Esophagus muscularis mucosa (tissue), 4 donors: Measurements from ENCODE around the gene UVSSA. TPM values are rescaled to one million over a fixed set of nuclear protein-coding genes. Genes with fewer than 3 reads are reported as not detected.

ENCODE experiments used
- DNase-seq: peaks from one replicate; pipeline ENCODE4 v3.0.0-alpha.2; 2017; ENCODE audit errors: extremely low spot score
- H3K27ac ChIP-seq, 4 donors: fragments of 200-600 bp; sonication (generic); replicated peaks in 1 of 4; 1 replicate in 3 of 4; 2 replicates in 1 of 4; pipeline ENCODE4 v1.5.1; 2016 to 2019; ENCODE audit warnings: mild to moderate bottlenecking in 1 of 4
- H3K27me3 ChIP-seq, 4 donors: fragments of 200-600 bp; sonication (generic); one replicate each; pipeline versions ENCODE4 v1.5.1 to v1.6.0; 2016 to 2019
- H3K36me3 ChIP-seq, 4 donors: fragments of 200-600 bp; sonication (generic); one replicate each; pipeline ENCODE4 v1.5.1; 2016 to 2019
- H3K4me1 ChIP-seq, 4 donors: fragments of 200-600 bp; sonication (generic); one replicate each; pipeline ENCODE4 v1.5.1; 2016 to 2019
- H3K4me3 ChIP-seq, 4 donors: fragments of 200-600 bp; sonication (generic); 1 replicate in 2 of 4; 2 replicates in 2 of 4; pipeline ENCODE4 v1.5.1; 2016 to 2019; ENCODE audit warnings: mild to moderate bottlenecking in 4 of 4, moderate library complexity in 1 of 4
- H3K9me3 ChIP-seq, 4 donors: fragments of 200-600 bp; sonication (generic); 1 replicate in 3 of 4; 2 replicates in 1 of 4; pipeline ENCODE4 v1.5.1; 2016 to 2019
- CTCF ChIP-seq, 3 experiments: fragments of 200-600 bp in 2 of 3; fragments of 450-650 bp in 1 of 3; sonication (generic) in 2 of 3; IDR thresholded peaks; one replicate each; pipeline ENCODE4 v1.5.1; 2017 to 2019; ENCODE audit warnings: antibody characterized with exemption in 3 of 3, mild to moderate bottlenecking in 2 of 3, moderate library complexity in 1 of 3
- EP300 ChIP-seq: sonication (generic); formaldehyde crosslinking; IDR thresholded peaks from one replicate; pipeline ENCODE4 v1.6.1; 2017; ENCODE audit warnings: antibody characterized with exemption
- POLR2A ChIP-seq: fragments of 450-650 bp; IDR thresholded peaks from one replicate; pipeline ENCODE4 v1.6.1; 2017; ENCODE audit warnings: antibody characterized with exemption, moderate library complexity, mild to moderate bottlenecking, low read depth
- POLR2AphosphoS5 ChIP-seq, 2 donors: sonication (generic); formaldehyde crosslinking; IDR thresholded peaks; one replicate each; pipeline ENCODE4 v1.6.1; 2017; ENCODE audit warnings: antibody characterized with exemption in 2 of 2
- WGBS: methylation state at CpG from one replicate; pipeline ENCODE4 v1.1.5; 2018; 5-methylcytosine and 5-hydroxymethylcytosine counted together
- intact Hi-C: fragments of 100-400 bp; cut with DNase I; formaldehyde crosslinking; loops from one replicate; pipeline ENCODE4 v1.15.1; 2023
- total RNA-seq, 4 donors: library from RNA; depleted of rRNA; stranded (reverse); fragments of >200 nt; gene quantifications; one replicate each; pipeline versions ENCODE4 v1.1.0 to v1.2.1, GENCODE V29; 2016

Gene UVSSA
- total RNA-seq, result 10 to 100 TPM in 3 of 4 donors, 1 to 10 TPM in 1; 8.9 to 16.5 (median 13.1) TPM

DNA sequence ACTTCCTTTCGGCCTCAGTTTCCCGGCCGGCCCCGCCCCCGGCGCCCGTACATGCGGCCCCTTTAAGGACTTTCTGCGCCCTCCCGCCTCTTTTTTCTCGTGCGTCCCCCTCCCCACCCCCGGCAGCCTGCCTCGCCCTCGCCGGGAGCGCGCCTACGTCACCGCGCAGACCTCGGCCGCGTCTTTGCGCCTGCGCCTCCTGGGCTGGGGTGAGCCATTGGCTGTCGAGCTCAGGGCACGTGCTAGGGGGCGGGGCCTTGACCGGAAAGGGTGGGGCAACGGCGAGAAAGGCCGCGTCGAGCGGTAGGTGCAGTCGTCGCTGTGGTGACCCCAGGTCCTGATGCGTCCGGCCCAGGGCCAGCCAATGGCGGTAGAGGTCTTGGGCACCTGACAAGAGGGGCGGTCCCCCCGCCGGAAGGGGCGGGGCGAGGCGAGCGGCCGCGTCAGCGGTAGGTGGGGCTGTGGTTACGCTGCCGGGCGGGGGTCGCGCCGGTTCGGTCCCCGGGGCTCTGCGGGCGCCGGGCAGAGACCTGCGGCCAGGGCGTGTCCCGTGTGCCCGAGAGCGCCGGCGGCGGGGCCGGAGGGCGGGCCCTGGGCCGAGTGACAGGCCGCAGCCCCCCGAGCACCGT lies at the start of gene UVSSA:
Gene UVSSA, plus strand, starts transcription at position 428 of the 629 bp plus-strand sequence. CDS start 884 bp downstream, outside the sequence.
- Histone ChIP-seq H3K4me1 (peaks cover 21 to 50% (median 46%) of the 10 kb centered on the region in 4 donors), H3K36me3 (peaks cover 12 to 17% (median 14%) of the 10 kb centered on the region in 4 donors), H3K9me3 (no peaks in the 10 kb centered on the region), H3K4me3 (peak within 1 kb of the TSS; percentile 96 to 99 (median 98)), H3K27ac (peak within 1 kb of the TSS; percentile 96 to 100 (median 98)), H3K27me3 (no peaks in the 10 kb centered on the region)
- 2% methylated on average over 33 of the region's 76 CpGs for WGBS
- TF ChIP-seq POLR2AphosphoS5 (IDR thresholded peaks at IDR 0.05), result peak; percentile 95 to 97
- TF ChIP-seq EP300, result no peak
- TF ChIP-seq POLR2A, result peak; percentile 82
- TF ChIP-seq CTCF (IDR thresholded peaks at IDR 0.05), result no peak
- peak; percentile 100 for DNase-seq
- intact Hi-C loops, result loop anchor here (2.0 to 10.0 kb wide), 3 partner anchors 40 to 182 kb away; partner anchors contain the start of gene CTBP1

DNA sequence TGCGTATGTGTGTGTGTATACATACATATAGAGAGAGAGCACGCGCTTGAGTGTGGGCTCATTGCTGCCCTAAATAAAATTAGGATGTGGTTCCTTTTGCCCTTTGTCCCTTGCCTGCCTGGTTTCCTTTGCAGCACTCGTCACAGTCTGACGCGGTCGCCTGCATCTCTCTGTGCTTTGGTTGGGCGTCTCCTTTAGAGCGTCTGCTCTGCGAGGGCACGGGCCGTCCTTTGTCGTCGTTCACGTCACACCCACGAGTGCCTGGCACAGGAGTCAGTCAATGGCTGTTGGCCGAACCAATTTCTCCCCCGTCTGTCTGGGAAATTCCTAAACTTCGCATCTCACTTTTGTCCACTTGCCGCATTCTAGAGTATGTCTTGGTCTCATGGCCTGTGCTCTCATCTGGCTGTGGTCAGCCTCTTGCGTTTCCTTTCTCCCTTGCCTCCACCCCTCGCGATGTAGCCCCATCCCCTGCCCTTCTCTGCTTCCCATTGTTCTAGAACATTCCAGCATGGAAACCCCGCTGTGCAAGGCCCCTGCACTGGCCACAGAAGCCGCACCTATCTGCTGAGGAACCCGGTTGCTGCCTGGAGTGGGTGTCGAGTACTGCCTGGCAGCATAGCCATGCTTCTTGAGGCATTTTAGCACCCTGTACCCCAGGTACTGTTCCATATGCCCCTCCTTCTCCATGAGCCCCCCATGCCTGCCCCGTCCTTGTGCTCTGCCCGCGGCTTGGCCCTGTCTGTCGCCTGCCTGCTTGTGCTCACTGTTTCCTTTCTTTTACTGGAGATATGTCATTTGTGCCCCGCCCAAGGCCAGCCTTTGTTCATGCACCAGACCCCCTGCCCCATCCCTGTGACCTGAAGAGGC lies 49.3 kb upstream of the UVSSA start:
- no peaks in the 10 kb centered on the region for H3K27me3 ChIP-seq
- no peak overlapping the region for H3K27ac ChIP-seq
- TF ChIP-seq POLR2AphosphoS5 (IDR thresholded peaks at IDR 0.05) (no peak), POLR2A (no peak), CTCF (IDR thresholded peaks at IDR 0.05) (no peak), EP300 (no peak)
- peaks cover 26 to 52% (median 45%) of the 10 kb centered on the region in 4 donors for H3K36me3 ChIP-seq
- peaks cover 27 to 57% (median 39%) of the 10 kb centered on the region in 4 donors for H3K4me1 ChIP-seq
- intact Hi-C loops, result no loop called here
- WGBS, result 84% methylated on average over 31 of the region's 32 CpGs
- no peak overlapping the region for H3K4me3 ChIP-seq
- no peaks in the 10 kb centered on the region for H3K9me3 ChIP-seq
- no peak for DNase-seq

GRCh38 chr4:1298461-1298860 lies 48.5 kb upstream of the UVSSA start:
- Histone ChIP-seq H3K4me3 (no peak overlapping the region), H3K4me1 (peaks cover 19 to 50% (median 33%) of the 10 kb centered on the region in 4 donors), H3K27me3 (no peaks in the 10 kb centered on the region), H3K9me3 (no peaks in the 10 kb centered on the region), H3K27ac (no peak overlapping the region), H3K36me3 (peaks cover 26 to 52% (median 45%) of the 10 kb centered on the region in 4 donors)
- TF ChIP-seq CTCF (IDR thresholded peaks at IDR 0.05) (no peak), EP300 (no peak), POLR2A (no peak), POLR2AphosphoS5 (IDR thresholded peaks at IDR 0.05) (no peak)
- no peak for DNase-seq
- intact Hi-C loops, result no loop called here
- WGBS, result 96% methylated on average over 7 of the region's 7 CpGs

- intact Hi-C loops, result no loop called here
- Histone ChIP-seq H3K4me3 (no peak overlapping the region), H3K9me3 (no peaks in the 10 kb centered on the region), H3K4me1 (peaks cover 11 to 41% (median 23%) of the 10 kb centered on the region in 4 donors), H3K27ac (no peak overlapping the region), H3K36me3 (peaks cover 26 to 52% (median 47%) of the 10 kb centered on the region in 4 donors), H3K27me3 (no peaks in the 10 kb centered on the region)
- DNase-seq, result no peak
- TF ChIP-seq POLR2A (no peak), CTCF (IDR thresholded peaks at IDR 0.05) (no peak), EP300 (no peak), POLR2AphosphoS5 (IDR thresholded peaks at IDR 0.05) (no peak)
- WGBS, result 71% methylated on average over 15 of the region's 15 CpGs
Observed at GRCh38 chr4:1299301-1299860, 47.6 kb upstream of the UVSSA start.
